Activated CD8-positive, alpha-beta memory T cell treated with anti-CD3 and anti-CD28 coated beads for 36 hours (primary cell): ENCODE measurements around the gene WDR91. TPM values are rescaled to one million over a fixed set of nuclear protein-coding genes. Genes with fewer than 3 reads are reported as not detected.

Experiments
- CTCF ChIA-PET: fragments of 350-600 bp; sonication (Branson Sonifier 250); formaldehyde crosslinking; loops from one replicate; lab custom pipeline; 2021; ENCODE audit warnings: antibody characterized with exemption; lab: Charles Lee
- POLR2A ChIA-PET: fragments of 350-600 bp; sonication (Branson Sonifier 250); formaldehyde crosslinking; loops from one replicate; lab custom pipeline; 2021; ENCODE audit warnings: antibody characterized with exemption; lab: Charles Lee
- total RNA-seq, 2 experiments: library from RNA; stranded (reverse); gene quantifications; one replicate each; pipeline ENCODE4 v1.2.3, GENCODE V29; 2021

Gene WDR91
- total RNA-seq, 2 experiments from 2014 or later, result 23.9 to 29.1 TPM

DNA sequence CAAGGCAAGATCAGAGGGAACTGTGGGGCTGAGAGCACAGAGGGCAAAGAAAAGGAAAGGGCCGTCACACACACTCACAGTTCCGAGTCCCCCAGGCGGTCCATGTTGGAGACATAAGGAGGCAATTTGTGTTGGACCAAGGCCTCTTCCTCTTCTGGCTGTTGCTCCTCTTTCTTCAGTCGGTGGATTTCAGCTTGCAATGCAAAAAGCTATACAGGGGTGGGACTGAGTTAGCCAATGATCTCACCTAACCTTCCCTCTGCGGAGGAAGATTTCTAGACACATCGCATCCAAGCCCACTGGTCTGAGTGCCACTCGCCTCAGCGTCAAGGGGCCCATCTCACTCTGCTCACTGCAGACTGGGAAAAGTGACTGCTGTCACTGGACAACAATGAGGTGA, 5.5 kb downstream of the WDR91 start:
- POLR2A ChIA-PET, result no interaction called here
- CTCF ChIA-PET, result interaction anchor here (2.0 kb wide), 1 partner anchor 35 kb away, joined by 6 read pairs; the partner anchor contains the start of gene CYREN

DNA sequence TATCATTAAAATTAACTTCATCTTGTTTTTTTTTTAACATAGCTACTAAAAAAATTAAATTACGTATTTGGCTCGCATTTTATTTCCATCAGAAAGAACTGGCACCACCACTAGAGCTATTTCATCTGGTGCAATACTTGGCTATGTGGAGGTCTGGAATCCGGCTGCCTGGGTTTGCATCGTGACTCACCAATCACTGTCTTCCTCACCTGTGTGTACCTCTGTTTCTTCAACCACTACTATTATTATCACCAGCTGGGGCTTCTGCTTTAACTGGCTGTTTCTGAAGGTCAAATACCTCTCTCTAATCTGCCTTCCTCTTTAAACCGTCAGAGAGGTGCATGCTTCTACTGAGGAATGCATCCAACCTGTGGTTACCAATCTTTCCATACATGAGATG, 6.5 kb downstream of the WDR91 start:
- ChIA-PET POLR2A (no interaction called here), CTCF (interaction anchor here (1.2 kb wide), 1 partner anchor 34 kb away, joined by 3 read pairs; no protein-coding TSS in a partner anchor)

DNA sequence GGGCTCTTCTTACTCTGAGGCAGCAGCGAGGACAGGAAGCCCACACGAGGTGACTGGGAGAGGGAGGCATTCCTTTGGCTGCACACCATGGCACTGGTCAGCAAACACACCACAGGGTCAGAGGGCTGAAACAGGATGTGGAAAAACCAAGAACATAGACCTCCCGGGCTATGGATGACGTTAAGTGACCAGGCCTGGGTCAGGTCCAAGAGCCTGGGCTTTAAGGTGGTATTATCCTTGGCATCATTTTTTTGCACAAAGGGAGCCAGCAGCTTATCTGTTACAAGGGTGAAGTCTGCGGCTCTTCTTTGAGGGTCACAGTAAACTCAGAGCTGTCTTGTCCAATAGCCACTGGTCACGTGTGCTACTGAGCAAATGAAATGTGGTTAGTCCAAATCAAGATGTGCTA, 7.0 kb downstream of the WDR91 start:
- ChIA-PET POLR2A (no interaction called here), CTCF (interaction anchor here (1.2 kb wide), 1 partner anchor 33 kb away, joined by 3 read pairs; no protein-coding TSS in a partner anchor)

DNA sequence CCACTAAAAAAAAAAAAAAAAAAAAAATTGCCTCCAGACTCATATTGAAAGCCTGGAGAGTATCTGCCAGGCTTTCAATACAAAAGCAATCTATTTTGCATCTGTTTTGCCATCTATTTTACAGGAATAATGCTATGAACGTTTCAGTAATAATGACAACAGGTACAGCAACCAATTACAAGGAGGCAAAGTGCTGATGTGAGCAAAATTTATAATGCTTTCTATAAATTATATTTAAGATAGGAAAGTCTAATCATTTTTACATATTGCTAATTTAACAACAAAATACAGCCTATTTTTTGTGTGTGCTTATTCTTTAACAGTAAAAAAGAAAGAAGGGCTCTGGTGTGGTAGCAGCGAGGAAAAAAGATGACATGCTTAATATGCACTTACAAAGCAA, 10.0 kb downstream of the WDR91 start:
- POLR2A ChIA-PET, result no interaction called here
- CTCF ChIA-PET, result no interaction called here

DNA sequence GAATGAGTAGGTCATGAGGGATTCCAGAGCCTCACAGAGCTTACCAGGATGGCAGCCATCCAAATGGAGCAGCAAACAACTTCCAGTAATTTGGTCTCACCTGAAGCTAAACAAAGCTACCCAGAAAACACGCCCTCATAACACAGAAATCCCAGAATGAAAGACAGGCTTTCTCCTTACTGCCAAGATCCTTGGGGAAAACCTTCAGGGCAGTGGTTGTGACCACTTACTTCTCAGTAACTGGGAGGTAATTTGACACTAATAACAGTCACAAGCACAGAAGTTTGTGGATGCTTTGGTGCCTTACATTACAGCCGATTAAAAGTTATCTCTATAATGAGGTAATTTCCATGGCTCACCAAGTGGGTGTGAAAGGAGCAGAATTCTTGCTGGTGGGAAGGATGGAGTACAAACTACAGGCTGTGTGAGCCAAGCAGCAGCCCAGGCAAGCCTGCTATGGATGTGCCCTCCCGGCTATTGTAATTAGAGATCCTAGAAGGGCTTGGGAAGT, 10.4 kb downstream of the WDR91 start:
- ChIA-PET POLR2A (no interaction called here), CTCF (no interaction called here)

DNA sequence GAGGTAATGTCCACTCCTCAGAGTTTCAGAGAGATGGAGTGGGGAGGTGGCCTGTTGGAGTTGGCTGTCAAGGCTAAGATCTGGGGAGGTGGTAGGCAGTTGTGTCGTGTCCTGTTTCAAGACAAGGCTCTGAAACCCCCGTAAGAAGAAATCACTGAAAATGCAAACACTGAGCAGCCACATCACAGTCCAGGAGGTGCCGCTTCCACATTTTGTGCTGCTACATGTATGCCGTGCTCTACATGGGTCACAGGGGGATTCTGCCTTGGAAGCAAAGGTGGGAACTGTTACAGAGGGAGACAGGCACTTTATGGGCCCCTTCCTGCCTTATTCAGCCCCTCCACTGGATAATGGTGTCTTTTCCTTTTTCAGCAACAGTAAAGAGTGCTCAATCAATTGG, 11.9 kb downstream of the WDR91 start:
- ChIA-PET CTCF (interaction anchor here (1.9 kb wide), 1 partner anchor 30 kb away, joined by 4 read pairs; no protein-coding TSS in a partner anchor), POLR2A (no interaction called here)

DNA sequence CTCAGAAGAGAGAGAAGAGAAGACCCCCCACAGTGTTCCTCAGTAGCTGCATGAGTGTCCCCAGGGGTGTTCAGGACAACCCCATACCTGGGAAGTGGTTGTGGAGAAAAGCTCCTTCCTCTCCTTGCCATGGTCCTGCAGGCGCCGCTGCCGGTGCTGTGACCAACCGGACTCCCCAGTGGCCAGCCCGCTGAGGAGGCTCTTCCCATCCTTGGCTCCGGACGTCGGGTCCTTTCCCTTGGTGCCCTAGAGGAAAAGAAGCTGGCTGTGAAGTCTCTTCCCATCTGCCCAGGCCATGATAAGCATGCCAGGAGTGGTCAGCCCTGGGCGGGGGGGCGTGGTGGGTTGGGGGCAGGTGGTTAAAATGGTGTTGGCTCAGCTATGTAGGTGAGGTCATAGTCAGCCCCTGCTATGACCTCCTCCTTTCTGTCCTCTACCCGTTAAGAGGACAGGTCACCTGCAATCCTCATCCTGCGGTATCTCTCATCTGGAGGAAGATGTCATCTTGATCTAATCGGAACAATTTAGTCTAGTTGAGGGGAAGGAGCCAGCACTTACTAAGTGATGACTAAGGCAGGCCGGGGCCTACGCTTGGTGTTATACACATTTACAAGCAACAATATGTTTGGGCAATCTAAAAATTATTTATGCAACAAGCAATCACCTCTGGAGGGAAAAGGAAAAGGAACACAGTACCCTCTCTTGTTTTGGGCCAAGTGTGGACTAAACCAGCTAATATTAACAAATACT, 13.2 kb downstream of the WDR91 start:
- CTCF ChIA-PET, result interaction anchor here (1.9 kb wide), 1 partner anchor 29 kb away, joined by 4 read pairs; no protein-coding TSS in a partner anchor
- POLR2A ChIA-PET, result no interaction called here

DNA sequence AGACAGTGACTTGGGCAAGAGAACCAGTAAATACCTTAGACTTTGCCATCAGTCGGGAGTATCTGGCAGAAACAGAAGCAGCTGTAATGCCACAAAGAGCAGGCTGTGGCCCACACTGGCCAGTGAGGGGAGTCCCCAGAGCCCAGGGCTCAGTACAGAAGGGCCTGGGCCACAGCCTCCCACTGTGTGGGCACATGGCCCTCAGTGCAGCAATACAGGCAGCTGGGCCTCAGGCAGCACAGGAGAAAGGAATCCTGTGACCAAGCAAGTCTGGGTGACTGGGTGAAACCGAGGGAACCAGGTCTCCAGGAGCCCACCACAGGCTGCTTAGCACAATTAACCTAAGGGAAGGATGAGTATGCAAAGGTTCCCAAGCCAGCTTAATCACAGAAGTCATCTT, 14.0 kb downstream of the WDR91 start:
- CTCF ChIA-PET, result no interaction called here

DNA sequence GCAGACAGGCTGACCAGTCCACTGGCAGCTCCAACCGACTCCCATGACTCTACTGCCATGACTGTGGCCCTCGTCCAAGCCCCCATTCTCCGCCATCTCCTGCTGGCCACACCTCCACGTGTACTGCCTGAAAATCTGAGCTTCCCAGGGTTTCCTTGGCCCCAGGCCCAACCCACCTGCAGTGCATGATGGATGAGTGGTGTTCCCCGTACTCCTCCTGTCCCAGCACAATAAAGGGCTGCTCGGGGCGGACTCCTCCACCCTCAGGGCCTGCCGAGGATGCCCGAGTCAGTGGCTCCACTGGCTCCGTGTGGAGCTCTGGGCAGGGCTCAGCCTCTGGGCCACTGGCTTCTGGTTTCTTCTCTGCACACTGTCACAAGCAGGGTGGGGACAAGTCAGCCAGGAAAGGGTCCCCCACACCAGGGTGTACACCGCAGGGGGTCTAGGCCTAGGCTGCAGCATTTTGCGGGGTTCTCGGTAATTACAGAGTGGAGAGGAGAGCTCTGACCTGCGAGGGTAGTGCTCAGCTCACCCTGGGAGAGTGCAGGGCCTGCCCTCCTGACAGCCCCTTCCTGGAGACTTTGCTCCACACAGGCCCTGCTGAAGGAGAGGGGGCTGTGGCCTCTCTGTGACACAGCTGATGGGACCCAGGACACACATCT, 15.2 kb downstream of the WDR91 start:
- ChIA-PET POLR2A (no interaction called here), CTCF (no interaction called here)

More for the DNA sequence above, 14.0 kb downstream of the WDR91 start:
- POLR2A ChIA-PET, result no interaction called here

DNA sequence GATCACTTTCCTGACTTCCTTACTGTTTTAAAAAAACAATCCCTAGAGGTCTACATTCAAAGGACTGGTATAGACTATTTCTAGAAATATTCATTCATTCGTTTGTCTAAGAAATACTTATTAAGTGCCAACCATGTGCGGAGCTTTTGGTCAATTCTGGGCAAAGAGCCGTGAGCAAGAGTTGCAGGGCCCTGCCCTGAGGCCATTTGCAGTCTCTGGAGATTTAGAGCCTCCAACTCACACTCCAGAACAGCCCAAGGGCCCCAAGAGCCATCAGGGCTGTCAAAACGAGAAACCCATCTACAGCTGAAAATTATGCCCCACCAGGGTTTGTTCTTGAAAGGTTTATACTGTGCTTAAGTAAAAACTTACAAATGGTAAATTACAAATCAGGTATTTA, 16.2 kb downstream of the WDR91 start:
- POLR2A ChIA-PET, result no interaction called here
- CTCF ChIA-PET, result no interaction called here

DNA sequence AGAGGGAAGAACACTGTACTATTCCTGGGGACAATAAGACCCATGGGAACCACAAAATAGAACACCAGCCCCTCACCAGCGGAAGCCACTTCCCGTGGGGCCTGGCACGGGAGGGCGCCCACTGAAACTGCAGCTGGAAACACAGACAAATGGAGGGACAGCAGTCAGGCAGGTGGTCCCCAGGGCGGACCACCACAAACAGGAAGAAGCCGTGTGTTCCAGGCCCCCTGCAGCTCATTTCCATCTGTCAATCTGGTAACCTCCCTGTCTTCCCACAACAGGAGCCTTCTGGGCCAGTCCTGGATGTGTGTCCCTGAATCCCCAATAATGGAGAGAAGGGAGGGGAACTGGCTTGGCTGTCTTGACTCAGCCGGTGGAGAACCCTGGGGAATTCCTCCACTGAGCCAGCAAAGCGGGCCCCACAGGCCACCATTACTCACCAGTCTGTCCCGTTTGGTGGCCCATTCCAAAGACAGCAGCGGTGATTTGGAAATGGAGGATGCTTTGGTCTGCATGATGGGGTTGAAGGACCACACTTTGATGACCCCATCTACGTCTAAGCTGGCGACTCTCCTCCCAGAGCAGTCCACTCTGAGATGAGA, 16.7 kb downstream of the WDR91 start:
- POLR2A ChIA-PET, result no interaction called here
- CTCF ChIA-PET, result no interaction called here

DNA sequence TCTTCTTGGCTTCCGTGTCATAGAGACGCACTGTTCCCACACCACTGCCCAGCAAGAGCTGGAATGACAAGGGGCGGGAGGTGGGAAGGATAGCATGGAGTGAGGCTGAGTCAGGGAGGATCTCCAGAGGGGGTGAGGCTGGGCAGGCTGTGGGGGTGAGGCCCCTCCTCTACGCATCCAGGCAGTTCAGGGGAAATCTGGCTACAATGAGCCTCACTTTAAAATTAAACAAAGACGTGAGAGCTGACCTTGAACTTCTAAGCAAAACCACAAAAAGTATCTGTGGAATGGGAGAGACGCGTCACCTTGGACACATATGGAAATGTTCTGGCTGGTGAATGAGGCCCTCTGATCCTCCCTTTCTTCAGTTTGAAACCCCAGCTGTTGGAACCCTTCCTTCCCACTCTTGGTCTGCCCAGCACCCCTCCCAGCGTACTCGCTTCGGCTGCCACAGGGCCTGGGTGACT, 17.7 kb downstream of the WDR91 start:
- POLR2A ChIA-PET, result no interaction called here
- CTCF ChIA-PET, result no interaction called here

DNA sequence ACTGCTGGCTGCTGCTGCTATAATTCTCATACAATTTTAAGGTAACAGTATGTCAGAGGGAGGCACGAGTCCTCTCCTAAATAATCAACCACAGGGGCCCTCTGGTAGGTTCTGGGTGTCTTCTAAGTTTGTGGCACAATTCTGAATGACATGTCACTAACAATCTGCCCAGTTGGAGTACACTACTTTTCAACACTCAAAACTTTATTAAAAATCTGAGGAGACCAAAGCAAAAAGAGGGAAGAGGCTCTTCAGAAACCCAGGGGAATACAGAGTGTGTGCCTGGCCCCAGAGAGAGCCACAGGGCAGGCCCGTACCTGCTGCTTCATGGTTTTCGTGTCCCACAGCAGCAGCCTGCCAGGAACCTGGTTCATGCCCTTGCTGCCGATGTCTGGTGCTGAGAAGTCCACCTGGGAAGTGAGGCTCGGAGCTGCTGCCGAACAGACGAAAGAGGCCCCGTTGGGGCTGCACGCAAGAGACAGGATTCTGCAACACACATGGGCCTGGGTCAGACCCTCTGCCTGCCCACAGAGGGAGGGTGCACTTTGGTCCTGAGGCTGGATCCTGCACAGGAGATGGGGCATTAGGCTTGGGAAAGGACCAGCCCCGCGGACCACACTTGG, 18.3 kb downstream of the WDR91 start:
- ChIA-PET CTCF (no interaction called here), POLR2A (no interaction called here)

DNA sequence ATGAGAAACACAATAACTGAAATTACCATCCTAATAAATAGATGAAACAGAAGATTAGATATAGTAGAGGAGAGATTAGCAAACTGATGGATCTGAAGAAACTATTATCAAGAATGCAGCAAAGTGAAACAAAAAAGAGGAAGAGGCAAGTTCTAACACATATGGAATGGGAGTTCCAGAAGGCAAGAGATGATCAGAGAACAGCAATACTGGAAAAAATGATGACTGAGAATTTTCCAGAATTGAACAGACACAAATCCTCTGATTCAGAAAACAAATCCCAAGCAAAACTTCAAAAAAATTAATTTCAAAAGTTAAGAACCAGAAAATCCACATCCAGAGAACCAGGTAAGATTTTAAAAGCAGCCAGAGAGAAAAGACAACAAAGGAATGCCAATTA, 20.6 kb downstream of the WDR91 start:
- ChIA-PET POLR2A (interaction anchor here (0.5 kb wide), 1 partner anchor 507 kb away, joined by 3 read pairs; no protein-coding TSS in a partner anchor), CTCF (no interaction called here)

DNA sequence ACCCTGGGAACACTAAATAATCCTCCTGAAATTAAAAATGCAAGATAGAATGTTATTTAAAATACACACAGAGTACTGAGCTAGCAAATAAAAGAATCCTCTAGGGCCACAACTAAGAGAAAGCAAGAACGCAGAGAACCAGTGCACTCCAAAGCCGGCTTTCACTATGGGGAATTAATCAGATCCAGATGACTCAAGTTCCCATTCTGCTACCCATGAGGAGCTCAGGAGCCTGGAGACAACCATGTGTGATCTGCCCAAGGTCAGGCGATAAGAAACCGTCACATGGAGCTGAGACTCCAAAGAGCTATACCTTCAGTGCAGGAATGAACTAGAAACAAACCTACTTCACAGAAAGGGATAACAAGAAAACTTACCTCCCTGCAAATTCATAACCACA, 21.4 kb downstream of the WDR91 start:
- ChIA-PET CTCF (no interaction called here), POLR2A (interaction anchor here (0.5 to 0.6 kb wide), 2 partner anchors 45 to 507 kb away, joined by 3 read pairs; no protein-coding TSS in a partner anchor)

DNA sequence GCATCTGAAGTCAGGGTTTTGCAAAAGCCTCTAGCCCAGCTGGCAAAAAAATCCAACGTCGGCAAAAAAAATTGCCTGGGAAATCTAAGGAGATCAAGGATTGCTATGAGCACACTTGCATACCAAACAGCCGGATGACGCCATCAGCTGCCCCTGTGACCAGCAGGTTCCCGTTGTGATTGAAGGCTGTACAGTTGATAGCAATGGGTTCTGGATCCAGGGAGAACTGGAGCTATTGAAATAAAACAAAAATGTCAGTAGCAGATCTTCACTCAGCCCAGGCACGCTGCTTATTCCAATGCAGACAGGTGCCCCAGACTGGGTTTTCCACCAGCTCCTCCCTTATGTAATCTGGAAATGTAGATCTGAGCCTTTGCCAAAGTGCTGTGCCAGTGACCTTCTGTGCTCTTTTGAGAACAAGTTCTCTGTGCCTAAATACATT, 22.1 kb downstream of the WDR91 start:
- POLR2A ChIA-PET, result no interaction called here
- CTCF ChIA-PET, result no interaction called here

DNA sequence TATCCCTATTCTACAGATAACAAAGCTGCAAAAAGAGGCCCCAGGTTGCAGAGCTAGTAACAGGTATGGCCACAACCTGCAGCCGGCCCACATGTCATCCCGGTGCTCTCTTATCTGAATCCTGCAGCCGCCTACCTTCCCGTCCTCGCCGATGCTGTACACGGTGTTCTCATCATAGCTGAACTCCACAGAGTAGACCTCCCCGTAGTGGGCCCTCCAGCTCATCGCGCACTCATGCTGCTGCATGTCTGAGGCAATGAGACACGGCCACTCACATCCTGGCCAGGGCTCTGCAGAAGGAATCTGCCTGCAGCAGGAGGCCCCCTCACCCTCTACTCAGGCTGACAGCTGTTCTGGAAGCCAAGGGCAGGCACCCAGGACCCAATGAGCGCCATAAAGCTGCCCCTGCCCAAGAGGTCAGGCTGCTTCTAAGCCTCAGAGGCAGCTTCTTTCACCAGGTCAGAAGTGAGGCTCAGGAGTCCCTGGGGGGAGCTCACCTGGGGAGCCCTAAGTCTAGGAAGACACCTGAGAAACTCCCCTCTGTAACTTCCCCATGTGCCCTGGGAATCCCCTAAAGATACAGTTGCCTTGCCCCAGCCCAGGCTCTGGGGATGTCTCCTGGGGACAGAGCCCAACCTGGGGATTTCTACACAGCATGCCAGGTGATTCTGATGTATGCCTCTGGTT, 22.9 kb downstream of the WDR91 start:
- ChIA-PET POLR2A (no interaction called here), CTCF (no interaction called here)

DNA sequence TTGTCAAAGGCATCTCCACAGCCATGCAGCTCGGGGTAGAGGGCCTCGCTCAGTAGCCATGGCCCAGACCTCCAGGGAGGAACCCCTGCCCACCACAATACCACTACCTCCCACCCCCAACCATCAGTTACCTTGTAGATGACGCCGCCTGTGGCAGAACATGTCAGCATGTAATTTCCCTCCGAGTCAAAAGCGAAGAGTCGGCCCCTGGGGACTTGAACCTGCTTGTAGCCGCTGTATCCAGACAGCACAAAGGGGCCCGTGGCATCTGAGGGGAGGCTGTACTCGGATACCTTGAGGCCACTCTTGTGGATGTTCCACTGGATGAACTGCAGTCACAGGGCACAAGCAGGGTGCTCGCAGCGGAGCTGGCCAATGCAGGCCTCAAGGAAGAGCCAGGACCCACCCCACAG, 24.5 kb downstream of the WDR91 start:
- CTCF ChIA-PET, result no interaction called here
- POLR2A ChIA-PET, result no interaction called here

DNA sequence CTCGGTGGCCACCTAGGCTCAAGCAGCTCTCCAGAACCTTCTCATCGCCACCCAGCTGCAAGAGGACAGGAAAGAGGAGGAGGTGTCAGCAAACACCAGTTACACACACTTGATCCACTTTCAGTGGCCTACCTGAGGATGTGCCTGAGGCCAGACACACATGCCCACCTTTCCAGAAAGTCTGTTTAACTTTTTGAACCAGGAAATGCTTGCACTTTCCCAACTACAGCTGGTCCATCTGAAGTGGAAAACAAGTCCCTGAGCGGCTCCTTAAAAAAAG, 25.1 kb downstream of the WDR91 start:
- POLR2A ChIA-PET, result no interaction called here
- CTCF ChIA-PET, result no interaction called here
